Subcutaneous adipose tissue (tissue), 4 donors: ENCODE measurements around the gene TMEM30A. TPM values are rescaled to one million over a fixed set of nuclear protein-coding genes. Genes with fewer than 3 reads are reported as not detected.

Source experiments
- total RNA-seq, 4 donors: library from RNA; depleted of rRNA; stranded (reverse); fragments of >200 nt; gene quantifications; one replicate each; pipeline ENCODE4 v1.1.0, GENCODE V29; 2016
- TF ChIP-seq, protein P1 (sequence below): fragments of 450-650 bp; IDR thresholded peaks from one replicate; pipeline ENCODE4 v1.5.1; 2016; ENCODE audit warnings: low read depth, mild to moderate bottlenecking, control low read depth, antibody characterized with exemption, moderate library complexity

Gene TMEM30A
- total RNA-seq, 4 donors from 2014 or later = 50.7 to 95.2 (median 89.2) TPM

DNA sequence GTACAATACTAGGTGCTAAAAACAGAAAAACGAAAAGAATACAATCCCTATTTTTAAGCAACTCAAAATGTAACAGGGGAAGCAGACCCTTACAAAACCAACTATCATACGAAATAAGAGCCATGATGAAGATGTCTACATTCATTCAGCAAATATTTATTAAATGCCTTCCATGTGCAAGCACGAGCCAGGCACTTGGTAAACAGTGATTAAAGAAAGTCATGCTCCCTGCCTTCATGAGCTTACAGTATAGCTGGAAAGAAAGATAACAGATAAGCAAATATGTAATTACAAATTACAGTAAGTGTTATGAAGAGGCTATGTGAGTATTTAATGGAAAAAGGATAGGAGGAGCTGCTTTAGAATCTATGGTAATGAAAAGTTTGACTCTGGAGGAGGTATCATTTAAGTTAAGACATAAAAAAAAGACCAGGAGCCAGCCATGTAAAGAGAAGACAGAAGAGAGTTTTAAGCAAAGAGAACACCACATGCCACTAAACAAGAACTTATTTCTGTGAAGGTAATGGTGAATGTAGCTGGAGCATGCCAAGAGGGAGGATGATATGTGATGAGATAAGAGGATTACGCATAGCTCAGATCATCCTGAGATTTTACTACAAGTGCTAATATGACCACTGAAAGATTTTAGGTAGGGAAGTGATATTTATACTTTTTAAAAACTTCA, 21.7 kb downstream of the TMEM30A start:
- TF ChIP-seq, protein P1, sequence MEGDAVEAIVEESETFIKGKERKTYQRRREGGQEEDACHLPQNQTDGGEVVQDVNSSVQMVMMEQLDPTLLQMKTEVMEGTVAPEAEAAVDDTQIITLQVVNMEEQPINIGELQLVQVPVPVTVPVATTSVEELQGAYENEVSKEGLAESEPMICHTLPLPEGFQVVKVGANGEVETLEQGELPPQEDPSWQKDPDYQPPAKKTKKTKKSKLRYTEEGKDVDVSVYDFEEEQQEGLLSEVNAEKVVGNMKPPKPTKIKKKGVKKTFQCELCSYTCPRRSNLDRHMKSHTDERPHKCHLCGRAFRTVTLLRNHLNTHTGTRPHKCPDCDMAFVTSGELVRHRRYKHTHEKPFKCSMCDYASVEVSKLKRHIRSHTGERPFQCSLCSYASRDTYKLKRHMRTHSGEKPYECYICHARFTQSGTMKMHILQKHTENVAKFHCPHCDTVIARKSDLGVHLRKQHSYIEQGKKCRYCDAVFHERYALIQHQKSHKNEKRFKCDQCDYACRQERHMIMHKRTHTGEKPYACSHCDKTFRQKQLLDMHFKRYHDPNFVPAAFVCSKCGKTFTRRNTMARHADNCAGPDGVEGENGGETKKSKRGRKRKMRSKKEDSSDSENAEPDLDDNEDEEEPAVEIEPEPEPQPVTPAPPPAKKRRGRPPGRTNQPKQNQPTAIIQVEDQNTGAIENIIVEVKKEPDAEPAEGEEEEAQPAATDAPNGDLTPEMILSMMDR = no peak

- TF ChIP-seq, protein P1 = no peak
These were observed 23.3 kb downstream of the TMEM30A start for GRCh38 chr6:75261299-75261698.

GRCh38 chr6:75257343-75258087, 27.1 kb downstream of the TMEM30A start:
- TF ChIP-seq, protein P1 = no peak

DNA sequence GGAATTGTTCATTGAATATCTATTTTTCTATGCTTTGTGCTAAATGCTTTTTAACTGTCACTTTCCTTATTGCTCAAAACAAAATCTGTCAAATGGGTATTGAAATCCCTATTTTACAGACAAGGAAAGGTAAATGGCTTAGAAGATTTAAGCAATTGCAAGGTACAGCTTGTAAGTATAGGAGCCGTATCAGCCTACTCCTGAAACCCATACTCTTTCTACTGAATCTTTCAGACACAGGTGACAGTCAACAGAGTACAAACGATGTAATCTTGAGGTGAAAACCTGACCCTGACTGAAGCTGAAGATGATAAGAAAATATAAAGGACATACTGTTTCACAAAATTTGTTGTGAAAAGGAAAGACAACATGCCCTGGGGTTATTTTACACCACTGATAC, 34.0 kb downstream of the TMEM30A start:
- TF ChIP-seq, protein P1 = no peak

DNA sequence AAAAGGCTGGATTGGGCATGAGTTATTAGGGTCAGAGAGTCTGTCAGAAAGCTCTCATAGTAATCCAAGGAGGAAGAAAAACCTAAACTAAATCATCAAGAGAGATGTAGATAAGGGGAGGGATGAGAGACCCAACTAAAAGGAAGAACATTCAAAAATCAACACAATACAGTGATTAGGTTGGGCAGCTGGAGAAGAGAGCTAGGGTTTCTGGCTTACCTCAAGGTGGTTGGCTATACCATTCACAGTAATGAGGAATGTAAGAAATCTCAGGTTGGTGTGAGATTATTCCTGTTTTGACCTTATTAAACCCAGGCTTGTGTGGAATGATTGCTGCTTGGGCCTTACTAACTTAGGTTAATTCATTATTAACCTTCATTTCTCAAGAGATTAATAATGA, 34.8 kb downstream of the TMEM30A start:
- TF ChIP-seq, protein P1 = no peak

DNA sequence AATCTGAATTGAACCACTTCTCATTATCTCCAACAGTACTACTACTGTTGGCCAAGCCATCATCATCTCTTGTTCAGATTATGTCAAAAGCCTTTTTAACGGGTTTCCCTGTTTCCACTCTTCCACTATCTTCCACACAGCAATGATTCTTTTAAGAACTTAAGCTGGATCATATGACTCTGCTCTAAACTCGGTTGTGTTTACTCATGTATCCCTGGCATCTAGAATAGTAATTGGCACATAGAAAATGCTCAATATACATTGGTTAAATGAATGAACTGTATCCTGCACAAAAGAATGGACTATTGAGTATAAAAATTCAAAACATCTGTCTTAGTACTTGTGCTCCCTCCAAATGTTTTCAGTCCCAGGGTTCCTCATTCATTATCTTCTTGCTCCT, 38.2 kb downstream of the TMEM30A start:
- TF ChIP-seq, protein P1 = no peak

DNA sequence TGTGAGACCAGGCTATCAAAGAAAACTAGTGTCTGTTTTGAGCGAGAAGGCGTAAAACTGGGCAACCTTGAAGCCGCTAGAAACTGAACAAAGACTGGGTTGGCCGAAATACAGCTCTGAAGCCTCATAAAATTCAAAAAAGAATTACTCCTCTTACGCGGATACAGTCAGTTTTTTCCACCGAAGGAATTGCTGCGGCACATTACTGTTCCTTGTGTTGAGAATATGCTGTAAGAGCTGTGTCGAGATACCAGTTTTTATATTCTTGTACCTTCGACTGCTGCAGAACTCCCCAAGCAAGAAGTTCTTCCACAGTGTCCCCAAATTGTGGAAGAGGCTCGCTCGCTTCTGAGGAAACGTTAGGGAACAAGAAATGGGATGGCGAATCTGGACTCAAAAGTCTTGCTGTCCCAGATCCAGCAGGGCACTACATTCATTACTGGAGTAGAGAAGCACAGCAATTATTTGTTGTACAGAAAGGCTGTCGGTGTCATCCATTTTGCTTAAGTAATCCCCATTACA, 40.5 kb downstream of the TMEM30A start:
- TF ChIP-seq, protein P1 = no peak
